K562 treated with DMSO at 1 percent for 4 hours (cell line): ENCODE measurements around the gene PDF. TPM values are rescaled to one million over a fixed set of nuclear protein-coding genes. Genes with fewer than 3 reads are reported as not detected.

ENCODE experiments used
- total RNA-seq: library from RNA; unstranded; fragments of 300-600 nt; gene quantifications from 2 replicates; pipeline ENCODE4 v1.2.3, GENCODE V29; 2022; ENCODE audit not compliant: insufficient read depth

Gene PDF, protein sequence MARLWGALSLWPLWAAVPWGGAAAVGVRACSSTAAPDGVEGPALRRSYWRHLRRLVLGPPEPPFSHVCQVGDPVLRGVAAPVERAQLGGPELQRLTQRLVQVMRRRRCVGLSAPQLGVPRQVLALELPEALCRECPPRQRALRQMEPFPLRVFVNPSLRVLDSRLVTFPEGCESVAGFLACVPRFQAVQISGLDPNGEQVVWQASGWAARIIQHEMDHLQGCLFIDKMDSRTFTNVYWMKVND
- total RNA-seq = 11.0 and 15.4 TPM in 2 replicates

GRCh38 chr16:69330286-69331109 is at the start of gene PDF:
Gene PDF (minus strand): TSS chr16:69330588. CDS start chr16:69330570, 18 bp downstream.

DNA sequence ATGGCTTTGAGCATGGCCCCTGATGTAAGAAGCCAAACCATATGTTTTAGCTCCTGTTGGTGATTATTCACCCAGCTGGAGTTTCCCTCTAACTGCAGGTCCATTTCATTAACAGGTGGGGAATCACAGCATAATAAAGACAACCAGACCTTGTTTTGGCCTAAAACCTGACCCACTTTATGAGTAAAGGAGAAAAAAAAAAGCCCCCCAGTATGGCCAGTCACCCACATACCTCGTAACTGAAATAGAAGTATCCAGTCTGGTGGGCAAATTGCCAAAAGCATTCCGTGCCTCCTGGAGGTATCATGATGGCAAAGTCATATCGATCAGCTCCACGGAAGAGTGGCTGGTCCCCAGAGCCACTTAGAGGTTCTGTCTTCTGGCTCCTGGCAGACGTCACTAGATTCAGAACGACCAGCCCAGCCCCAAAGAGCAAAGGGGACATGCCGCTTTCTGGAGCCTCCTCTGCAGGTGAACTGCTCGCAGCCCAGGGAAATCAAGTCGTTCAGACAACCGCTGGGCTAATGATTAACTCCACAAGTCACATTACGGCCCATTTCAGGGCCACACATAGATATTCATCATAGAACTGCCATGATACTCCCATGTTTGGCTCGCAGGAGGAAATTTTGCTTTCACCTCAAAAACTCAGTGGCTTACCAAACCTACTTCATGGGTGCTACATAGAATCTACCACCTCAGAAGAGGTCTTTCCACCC is 21.1 kb upstream of the PDF start, which contains the start of gene TMED6:
Gene TMED6, minus strand, starts transcription at position 478 of the 719 bp plus-strand sequence. Its CDS starts 33 bp downstream, at position 445.

DNA sequence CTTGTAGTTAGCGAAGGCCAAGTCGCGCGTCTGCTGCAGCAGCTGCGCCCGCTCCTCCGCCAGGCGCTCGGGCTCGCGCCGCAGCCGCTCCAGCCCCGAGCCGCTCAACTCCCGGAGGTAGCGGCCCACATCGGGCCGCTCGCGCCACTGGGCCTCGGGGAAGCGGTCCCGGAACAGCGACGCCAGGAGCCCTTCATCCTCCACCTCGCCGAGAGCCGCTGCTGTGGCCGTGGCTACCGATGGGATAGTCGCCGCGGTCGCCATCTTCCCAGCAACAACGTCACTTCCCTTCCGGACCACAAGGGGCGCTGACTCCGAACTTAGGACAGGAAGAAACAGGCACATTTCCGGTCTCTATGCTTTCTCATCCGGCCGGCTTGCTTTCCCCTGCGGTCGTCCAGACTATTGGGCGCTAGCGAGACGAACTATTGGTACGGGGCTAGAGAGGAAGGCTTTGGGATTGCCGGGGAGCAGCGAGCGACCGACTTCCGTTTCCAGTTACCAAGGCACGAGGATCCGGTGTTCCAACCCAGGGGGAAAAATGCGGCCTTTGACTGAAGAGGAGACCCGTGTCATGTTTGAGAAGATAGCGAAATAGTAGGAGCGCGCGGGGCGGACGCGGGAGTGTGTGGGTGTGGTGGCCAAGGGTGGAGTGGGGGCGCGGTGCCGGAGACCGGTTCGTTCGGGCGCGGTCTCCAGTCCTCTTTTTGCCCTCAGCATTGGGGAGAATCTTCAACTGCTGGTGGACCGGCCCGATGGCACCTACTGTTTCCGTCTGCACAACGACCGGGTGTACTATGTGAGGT is 9.1 kb upstream of the PDF start, which contains the start of the genes COG8 and NIP7:
Gene COG8, minus strand, starts transcription at position 276 of the 806 bp plus-strand sequence. Its CDS starts 12 bp downstream, at position 264.
Gene NIP7, plus strand, starts transcription at position 484 of the 806 bp plus-strand sequence. Its CDS starts 58 bp downstream, at position 542.

GRCh38 chr16:69310653-69311532 is 19.5 kb downstream of the PDF start, which contains the start of gene VPS4A:
Gene VPS4A (plus strand): TSS chr16:69311350. CDS start chr16:69311512, 162 bp downstream.

Other genes with a start within 250 kb of the PDF start
- 0.86 and 1.1 TPM in 2 replicates for gene HAS3, start 224.9 kb downstream of the PDF start, total RNA-seq
- 91.2 and 100 TPM in 2 replicates for gene CHTF8, start 198.0 kb downstream of the PDF start, total RNA-seq
- gene UTP4, start 197.9 kb downstream of the PDF start, total RNA-seq = 47.7 and 55.7 TPM in 2 replicates
- 3.4 and 4.2 TPM in 2 replicates for gene SNTB2, start 143.4 kb downstream of the PDF start, total RNA-seq
- gene VPS4A, start 19.2 kb downstream of the PDF start, total RNA-seq = 49.8 and 55.1 TPM in 2 replicates
- 24.9 and 26.8 TPM in 2 replicates for gene COG8, start 9.0 kb upstream of the PDF start, total RNA-seq
- gene NIP7, start 9.2 kb upstream of the PDF start, total RNA-seq = 13.0 and 14.3 TPM in 2 replicates
- gene TMED6, start 21.2 kb upstream of the PDF start, total RNA-seq = 1.4 TPM in 1 of 2 replicates, not detected in the other
- gene TERF2, start 55.4 kb upstream of the PDF start, total RNA-seq = 16.3 and 21.4 TPM in 2 replicates
- gene CYB5B, start 94.0 kb upstream of the PDF start, total RNA-seq = 53.8 and 67.7 TPM in 2 replicates
- gene NFAT5, start 235.4 kb upstream of the PDF start, total RNA-seq = 3.6 and 6.8 TPM in 2 replicates